ENCODE measurements around the gene PROK1.
"Not testable (repeated sequence)": the region's sequence is repeated elsewhere in the genome, so short reads cannot be mapped to it uniquely, and the experiment has no call there.

PROK1 gene, protein sequence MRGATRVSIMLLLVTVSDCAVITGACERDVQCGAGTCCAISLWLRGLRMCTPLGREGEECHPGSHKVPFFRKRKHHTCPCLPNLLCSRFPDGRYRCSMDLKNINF

GRCh38 chr1:110450929-110451328 lies at the start of gene PROK1:
Gene PROK1, plus strand, starts transcription at chr1:110451149. Its CDS starts 68 bp downstream, at chr1:110451217.
- DNase-seq (ENCODE audit: low read depth): no peak

DNA sequence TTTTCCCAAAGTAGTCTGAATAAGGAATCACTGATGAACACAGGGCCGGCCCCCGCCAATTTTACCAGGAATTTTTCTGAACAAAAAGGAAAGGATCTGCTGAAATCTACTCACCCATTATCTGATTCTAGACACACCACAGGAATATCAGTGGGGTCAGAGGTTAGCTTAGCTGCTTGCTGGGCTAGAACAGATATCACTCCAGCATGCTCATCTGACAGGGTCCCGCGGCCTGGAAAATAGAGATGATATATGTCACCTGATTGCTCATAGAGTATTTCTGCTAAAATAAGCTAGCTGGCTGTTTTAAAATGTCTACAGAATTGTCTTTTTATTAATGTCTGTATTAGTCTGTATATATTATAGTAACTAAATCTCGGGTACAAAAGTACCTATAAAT lies 47.1 kb upstream of the PROK1 start:
- no peak for DNase-seq (ENCODE audit: low read depth)

- DNase-seq (ENCODE audit: low read depth): no peak
These were observed 46.5 kb upstream of the PROK1 start for GRCh38 chr1:110404401-110404800.

- DNase-seq (ENCODE audit: low read depth): not testable (repeated sequence)
These were observed 44.5 kb upstream of the PROK1 start for GRCh38 chr1:110406407-110406806.

DNA sequence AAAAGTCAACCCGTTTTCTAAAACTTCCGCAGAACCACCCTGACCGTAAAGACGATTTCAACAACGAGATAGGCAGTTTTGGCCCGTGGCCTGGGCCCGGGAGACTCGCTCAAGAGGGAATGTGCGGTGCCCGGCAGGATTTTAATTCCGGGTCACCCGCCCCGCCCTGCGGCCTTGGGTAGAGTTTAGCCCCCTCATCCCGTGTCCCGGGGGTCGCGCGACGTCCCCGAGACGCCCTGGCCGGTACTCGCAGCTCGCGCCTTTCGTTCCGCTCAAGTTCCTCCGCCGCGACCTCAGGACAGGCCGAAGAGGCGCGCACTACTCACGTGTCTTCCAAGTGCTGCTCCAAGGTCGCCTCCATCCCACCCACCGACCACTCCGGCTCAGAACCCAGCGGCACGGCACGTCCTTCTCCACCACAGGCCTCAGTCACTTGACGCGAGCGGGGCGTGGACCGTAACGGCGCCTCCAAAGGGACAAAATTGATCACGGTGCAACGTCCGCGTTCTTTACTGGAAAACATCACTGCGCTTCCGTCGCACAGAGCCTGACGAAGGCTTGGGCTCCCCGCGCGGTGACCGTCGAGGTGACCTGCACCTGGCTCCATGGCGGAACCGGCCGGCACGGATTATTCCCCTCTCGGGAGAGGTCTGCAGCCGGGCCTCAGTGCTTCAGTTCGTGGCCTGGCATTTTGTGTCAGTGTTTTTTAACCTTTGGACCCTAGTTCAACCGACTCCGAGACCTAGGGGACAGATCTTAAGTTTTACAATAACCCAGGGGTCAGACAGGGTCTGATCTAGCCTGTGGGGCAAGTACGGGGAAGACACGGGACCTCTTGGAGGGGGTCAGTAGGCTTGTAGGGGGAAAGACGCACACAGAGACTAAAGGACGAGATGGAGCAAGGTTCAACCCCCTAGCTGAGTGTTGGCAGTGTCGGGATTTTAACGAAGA lies 43.4 kb upstream of the PROK1 start, which contains the start of gene LAMTOR5:
LAMTOR5 (minus strand) TSS at position 435 of the 951 bp plus-strand sequence; CDS start at position 361, 74 bp downstream.
- no peak for DNase-seq (ENCODE audit: low read depth)

GRCh38 chr1:110408488-110408887 lies 42.5 kb upstream of the PROK1 start:
- no peak for DNase-seq (ENCODE audit: low read depth)

GRCh38 chr1:110409316-110409715 lies 41.6 kb upstream of the PROK1 start:
- DNase-seq (ENCODE audit: low read depth): no peak

DNA sequence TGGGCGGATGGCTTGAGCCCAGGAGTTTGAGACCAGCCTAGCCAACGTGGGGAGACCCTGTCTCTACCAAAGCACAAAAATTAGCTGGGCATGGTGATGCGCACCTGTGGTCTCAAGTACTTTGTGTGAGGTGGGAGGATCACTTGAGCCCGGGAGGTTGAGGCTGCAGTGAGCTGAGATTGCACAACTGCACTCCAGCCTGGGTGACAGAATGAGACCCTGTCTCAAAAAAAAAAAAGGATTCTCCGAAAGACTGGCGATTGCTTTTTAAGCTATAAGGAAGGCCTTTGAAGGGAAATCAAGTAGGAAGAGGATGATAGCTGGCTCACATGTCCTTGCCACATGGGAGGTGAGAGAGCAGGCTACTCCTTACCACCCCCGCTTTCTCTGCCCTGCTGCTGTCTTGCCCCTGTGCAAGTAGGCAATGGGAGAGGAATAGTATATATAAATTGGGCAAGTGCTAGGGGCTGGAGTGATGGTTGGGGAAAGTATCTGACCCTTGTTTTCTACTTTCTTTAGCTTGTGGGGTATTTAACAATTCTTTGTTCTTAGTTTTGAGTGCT lies 39.7 kb upstream of the PROK1 start:
- DNase-seq (ENCODE audit: low read depth): no peak

- no peak for DNase-seq (ENCODE audit: low read depth)
These were observed 38.4 kb upstream of the PROK1 start for GRCh38 chr1:110412576-110412975.

GRCh38 chr1:110413045-110413444 lies 37.9 kb upstream of the PROK1 start:
- DNase-seq (ENCODE audit: low read depth): not testable (repeated sequence)

- no peak for DNase-seq (ENCODE audit: low read depth)
These were observed 32.2 kb upstream of the PROK1 start for GRCh38 chr1:110418729-110419128.

- DNase-seq (ENCODE audit: low read depth): no peak
These were observed 30.8 kb upstream of the PROK1 start for GRCh38 chr1:110420023-110420662.

- peak; percentile 16 for DNase-seq (ENCODE audit: low read depth)
These were observed 29.8 kb upstream of the PROK1 start for GRCh38 chr1:110420874-110421793.

GRCh38 chr1:110424699-110425611 lies 26.0 kb upstream of the PROK1 start:
- no peak for DNase-seq (ENCODE audit: low read depth)

DNA sequence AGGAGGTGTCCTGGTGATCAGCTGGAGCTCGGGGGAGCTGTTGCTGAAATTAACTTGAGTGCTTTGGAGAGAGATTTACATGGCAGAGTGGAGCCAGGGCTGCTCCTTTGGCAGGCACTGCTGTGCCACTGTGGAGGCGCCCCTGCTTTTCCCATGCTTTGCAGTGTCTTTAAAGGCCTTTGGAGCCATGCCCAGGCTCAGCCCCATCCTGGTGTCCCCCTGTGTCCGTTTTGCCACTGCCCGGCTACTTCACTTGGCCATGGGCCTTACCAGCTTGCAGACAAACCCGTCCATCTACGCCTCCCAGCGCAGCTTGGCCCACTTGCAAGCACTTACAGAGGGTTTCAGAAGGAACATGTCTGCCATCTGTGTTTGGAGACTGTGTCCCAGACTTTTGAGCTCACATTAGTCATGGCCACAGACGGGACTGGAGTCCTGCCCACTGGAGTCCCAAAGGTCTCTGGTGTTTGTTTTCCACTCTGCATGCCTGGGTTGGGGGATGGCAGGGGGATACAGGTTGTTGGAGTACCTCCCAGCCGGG lies 25.3 kb upstream of the PROK1 start:
- DNase-seq (ENCODE audit: low read depth): no peak

- DNase-seq (ENCODE audit: low read depth): no peak
These were observed 24.1 kb upstream of the PROK1 start for GRCh38 chr1:110426854-110427253.

DNA sequence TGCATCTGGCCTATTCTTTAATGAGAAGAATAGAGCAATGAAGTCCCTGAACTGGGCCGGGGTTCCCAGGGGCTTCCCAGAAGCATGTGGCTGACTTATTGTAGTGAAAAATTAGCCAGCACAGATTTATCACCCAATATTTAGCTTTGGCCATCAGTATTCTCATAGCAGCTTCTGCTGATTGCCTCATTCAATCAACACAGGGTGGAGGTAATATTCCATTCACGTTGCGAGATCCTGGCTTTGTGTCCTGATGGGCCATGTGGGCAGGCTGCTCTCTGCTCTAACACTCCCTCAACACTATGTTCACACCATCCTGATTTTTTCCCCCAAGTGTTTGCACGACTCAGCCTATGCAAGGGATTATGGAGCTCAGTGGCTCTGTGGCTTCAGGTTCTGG lies 22.0 kb upstream of the PROK1 start:
- DNase-seq (ENCODE audit: low read depth): no peak

DNA sequence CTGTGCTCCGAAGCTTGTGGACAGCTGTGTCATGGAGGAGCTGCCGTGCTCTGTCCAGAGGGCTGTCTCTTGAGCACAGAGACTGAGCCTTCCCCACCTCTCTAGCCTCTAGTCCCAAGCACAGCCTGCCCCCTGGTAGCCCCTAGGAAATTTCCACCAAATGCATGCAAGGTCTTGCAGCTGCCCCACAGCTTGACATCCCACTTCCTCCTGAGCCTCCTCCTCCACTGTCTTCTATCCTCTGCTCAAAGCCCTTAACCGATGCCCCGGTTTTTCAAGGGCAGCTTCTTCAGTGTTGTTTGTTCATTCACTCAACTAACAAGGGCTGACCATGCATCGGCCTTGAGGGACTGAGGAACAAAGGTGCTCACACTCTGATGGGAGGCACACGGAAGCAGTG lies 20.6 kb upstream of the PROK1 start:
- no peak for DNase-seq (ENCODE audit: low read depth)

GRCh38 chr1:110430901-110431300 lies 20.0 kb upstream of the PROK1 start:
- DNase-seq (ENCODE audit: low read depth): no peak

- DNase-seq (ENCODE audit: low read depth): no peak
These were observed 17.7 kb upstream of the PROK1 start for GRCh38 chr1:110433213-110433612.
